Caco-2 (cell line): ENCODE results near the gene ARG2. TPM values are rescaled to one million over a fixed set of nuclear protein-coding genes. Genes with fewer than 3 reads are reported as not detected.

ENCODE experiments used
- BruUV-seq: library from RNA; stranded (reverse); fragments of 400-500 nt; replicated peaks from 2 replicates; lab custom pipeline; 2021; lab: Mats Ljungman, UMichigan
- CTCF ChIA-PET: fragments of 300-600 bp; sonication (Branson Sonifier 250); formaldehyde crosslinking; loops from one replicate; lab custom pipeline; 2022; ENCODE audit warnings: antibody characterized with exemption; lab: Charles Lee
- POLR2A ChIA-PET: fragments of 300-600 bp; sonication (Branson Sonifier 250); formaldehyde crosslinking; loops from one replicate; lab custom pipeline; 2022; ENCODE audit warnings: antibody characterized with exemption; lab: Charles Lee
- DNase-seq, 2 experiments: peaks; one replicate each; pipeline versions ENCODE4 v3.0.0 to v3.0.0-alpha.2; 2020 to 2022
- H3K27me3 ChIP-seq: replicated peaks from 2 replicates; pipeline ENCODE4 v1.6.0; 2011; ENCODE audit warnings: low read length; ENCODE audit not compliant: control insufficient read depth, insufficient read depth
- H3K36me3 ChIP-seq: 2 replicates; pipeline ENCODE4 v1.5.1; 2011; ENCODE audit warnings: low read length; ENCODE audit not compliant: control insufficient read depth, insufficient read depth
- H3K4me1 ChIP-seq: fragments of 250-450 bp; sonication (Bioruptor Pico); 2 replicates; pipeline ENCODE4 v1.5.1; 2020; ENCODE audit warnings: mild to moderate bottlenecking
- H3K4me3 ChIP-seq: 2 replicates; pipeline ENCODE4 v1.5.1; 2011; ENCODE audit warnings: low read depth, mild to moderate bottlenecking, control low read depth, low read length
- H3K9me3 ChIP-seq: fragments of 250-450 bp; sonication (Bioruptor Pico); 2 replicates; pipeline ENCODE4 v1.5.1; 2020; ENCODE audit warnings: mild to moderate bottlenecking, moderate library complexity
- H3K27ac Mint-ChIP-seq: one replicate; pipeline ENCODE4 v1.8.0; 2022; ENCODE audit warnings: mixed read lengths; ENCODE audit not compliant: unreplicated experiment
- H3K27me3 Mint-ChIP-seq: one replicate; pipeline ENCODE4 v1.8.0; 2022; ENCODE audit warnings: mixed read lengths; ENCODE audit not compliant: insufficient read depth, unreplicated experiment
- H3K36me3 Mint-ChIP-seq: one replicate; pipeline ENCODE4 v1.8.0; 2022; ENCODE audit warnings: mild to moderate bottlenecking, mixed read lengths; ENCODE audit not compliant: insufficient read depth, unreplicated experiment
- H3K4me1 Mint-ChIP-seq: one replicate; pipeline ENCODE4 v1.8.0; 2022; ENCODE audit warnings: low read depth, mixed read lengths; ENCODE audit not compliant: unreplicated experiment
- H3K4me3 Mint-ChIP-seq: one replicate; pipeline ENCODE4 v1.8.0; 2022; ENCODE audit warnings: mild to moderate bottlenecking, moderate library complexity, mixed read lengths; ENCODE audit not compliant: unreplicated experiment
- H3K9me3 Mint-ChIP-seq: one replicate; pipeline ENCODE4 v1.8.0; 2022; ENCODE audit warnings: mixed read lengths; ENCODE audit not compliant: unreplicated experiment
- intact Hi-C: fragments of 100-400 bp; cut with micrococcal nuclease; formaldehyde crosslinking; loops from one replicate; pipeline ENCODE4 v1.10.0; 2022; ENCODE audit not compliant: unreplicated experiment
- total RNA-seq: library from RNA; stranded (reverse); gene quantifications from 2 replicates; pipeline ENCODE4 v1.2.3, GENCODE V29; 2022
- TF ChIP-seq, protein P1 (sequence below), 2 experiments: fragments of 200-600 bp in 1 of 2; IDR thresholded peaks; 1 replicate in 1 of 2; 2 replicates in 1 of 2; pipeline versions ENCODE4 v1.5.1 to v1.8.0; 2011 to 2022; ENCODE audit warnings: antibody characterized with exemption in 1 of 2, control low read depth in 1 of 2, inconsistent platforms in 1 of 2, low read depth in 1 of 2, low read length in 1 of 2, mild to moderate bottlenecking in 1 of 2, moderate library complexity in 1 of 2; ENCODE audit not compliant: insufficient read depth in 1 of 2, severe bottlenecking in 1 of 2, unreplicated experiment in 1 of 2

ARG2 gene
- total RNA-seq, 1 experiment from 2014 or later: 22.6 TPM

DNA sequence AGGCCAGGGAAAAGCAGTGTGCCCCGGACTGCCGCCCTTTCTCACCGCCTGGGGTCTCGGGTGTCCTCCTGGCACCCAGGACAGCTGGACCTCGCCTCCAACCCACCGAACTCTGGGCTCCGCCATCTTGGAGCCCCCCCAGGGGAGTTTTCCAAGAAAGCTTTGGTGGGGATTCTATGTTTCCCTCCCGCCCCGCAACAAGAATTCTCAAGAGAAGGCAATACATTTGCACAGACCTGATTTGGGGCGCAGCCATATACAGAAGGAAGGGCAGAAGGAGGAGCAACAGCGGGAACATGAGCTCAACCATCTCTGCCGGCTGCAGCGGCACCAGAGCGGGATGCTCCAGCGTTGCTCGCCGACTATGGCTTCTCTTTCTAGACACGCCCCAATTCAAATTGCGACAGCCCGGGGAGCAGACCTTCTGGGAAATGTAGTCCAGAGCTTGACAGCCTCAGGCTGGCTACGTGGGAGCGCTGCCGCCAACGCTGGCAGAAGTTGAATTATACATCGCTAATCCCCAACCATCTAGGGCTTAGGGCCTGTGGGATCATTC lies 75.8 kb downstream of the ARG2 start, which contains the start of gene RDH11:
Gene RDH11 (minus strand): TSS at position 371 of the 556 bp plus-strand sequence. CDS start 61 bp downstream, at position 310.
- CTCF ChIA-PET: interaction anchor here (1.0 to 2.2 kb wide), 7 partner anchors 9 to 114 kb away, joined by 3 to 16 read pairs (median 3); partner anchors contain the start of genes PIGH and VTI1B
- intact Hi-C loops: loop anchor here (1.0 to 2.0 kb wide), 2 partner anchors 21 to 77 kb away; partner anchors contain the start of genes ARG2 and VTI1B
- H3K27me3 ChIP-seq: no peaks in the 10 kb centered on the region
- TF ChIP-seq, protein P1, sequence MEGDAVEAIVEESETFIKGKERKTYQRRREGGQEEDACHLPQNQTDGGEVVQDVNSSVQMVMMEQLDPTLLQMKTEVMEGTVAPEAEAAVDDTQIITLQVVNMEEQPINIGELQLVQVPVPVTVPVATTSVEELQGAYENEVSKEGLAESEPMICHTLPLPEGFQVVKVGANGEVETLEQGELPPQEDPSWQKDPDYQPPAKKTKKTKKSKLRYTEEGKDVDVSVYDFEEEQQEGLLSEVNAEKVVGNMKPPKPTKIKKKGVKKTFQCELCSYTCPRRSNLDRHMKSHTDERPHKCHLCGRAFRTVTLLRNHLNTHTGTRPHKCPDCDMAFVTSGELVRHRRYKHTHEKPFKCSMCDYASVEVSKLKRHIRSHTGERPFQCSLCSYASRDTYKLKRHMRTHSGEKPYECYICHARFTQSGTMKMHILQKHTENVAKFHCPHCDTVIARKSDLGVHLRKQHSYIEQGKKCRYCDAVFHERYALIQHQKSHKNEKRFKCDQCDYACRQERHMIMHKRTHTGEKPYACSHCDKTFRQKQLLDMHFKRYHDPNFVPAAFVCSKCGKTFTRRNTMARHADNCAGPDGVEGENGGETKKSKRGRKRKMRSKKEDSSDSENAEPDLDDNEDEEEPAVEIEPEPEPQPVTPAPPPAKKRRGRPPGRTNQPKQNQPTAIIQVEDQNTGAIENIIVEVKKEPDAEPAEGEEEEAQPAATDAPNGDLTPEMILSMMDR (IDR thresholded peaks at IDR 0.05; ENCODE audit: insufficient read depth in 1 of 2, low read depth in 1 of 2, low read length in 1 of 2, severe bottlenecking in 1 of 2, unreplicated experiment in 1 of 2): no peak
- no peaks in the 10 kb centered on the region for H3K27me3 Mint-ChIP-seq
- peak within 1 kb of the TSS; percentile 99 for H3K27ac Mint-ChIP-seq
- peaks cover 37% of the 10 kb centered on the region for H3K36me3 Mint-ChIP-seq
- H3K36me3 ChIP-seq: no peaks in the 10 kb centered on the region; the same call in 1 of the 2 replicates
- POLR2A ChIA-PET: interaction anchor here (0.6 to 1.8 kb wide), 11 partner anchors 9 to 336 kb away, joined by 3 to 15 read pairs (median 4); partner anchors contain the start of genes ATP6V1D, EIF2S1, PIGH and ZFYVE26
- no peaks in the 10 kb centered on the region for H3K9me3 ChIP-seq
- 0 out of 2 replicates have a peak, but pooled peaks cover 7% of the 10 kb centered on the region for H3K4me1 ChIP-seq
- no peaks in the 10 kb centered on the region for H3K9me3 Mint-ChIP-seq
- peaks cover 6% of the 10 kb centered on the region for H3K4me1 Mint-ChIP-seq
- H3K4me3 Mint-ChIP-seq: peak within 1 kb of the TSS; percentile 100
- peak within 1 kb of the TSS; percentile 50 for H3K4me3 ChIP-seq
- peak; percentile 89 to 91 for DNase-seq
- no TSS peak for BruUV-seq

DNA sequence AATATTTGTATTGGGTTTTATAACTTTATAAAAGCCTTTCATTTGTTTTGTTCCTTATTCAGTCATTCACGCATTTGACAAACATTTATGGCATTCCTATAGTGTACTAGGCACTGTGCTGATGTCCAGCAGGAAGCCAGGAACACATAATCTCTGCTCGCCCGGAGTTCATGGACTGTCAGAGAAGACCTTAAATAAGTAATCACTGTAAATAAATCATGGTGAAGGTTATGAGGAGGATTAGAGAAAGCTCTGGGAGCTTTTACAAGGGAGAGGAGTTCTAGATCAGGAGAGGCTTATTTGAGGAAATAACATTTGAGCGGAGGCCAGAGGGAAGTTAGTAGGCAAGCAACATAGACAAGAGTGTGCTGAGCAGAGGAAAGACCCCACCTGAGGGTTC lies 77.3 kb downstream of the ARG2 start:
- no TSS peak for BruUV-seq
- Histone ChIP-seq H3K36me3 (no peaks in the 10 kb centered on the region), H3K9me3 (no peaks in the 10 kb centered on the region), H3K4me3 (no peak overlapping the region), H3K27me3 (no peaks in the 10 kb centered on the region), H3K4me1 (0 out of 2 replicates have a peak, but pooled peaks cover 7% of the 10 kb centered on the region)
- TF ChIP-seq, protein P1 (IDR thresholded peaks at IDR 0.05; ENCODE audit: insufficient read depth in 1 of 2, low read depth in 1 of 2, low read length in 1 of 2, severe bottlenecking in 1 of 2, unreplicated experiment in 1 of 2): no peak
- intact Hi-C loops: no loop called here
- CTCF ChIA-PET: no interaction called here
- H3K9me3 Mint-ChIP-seq: no peaks in the 10 kb centered on the region
- POLR2A ChIA-PET: no interaction called here
- no peaks in the 10 kb centered on the region for H3K27me3 Mint-ChIP-seq
- peaks cover 6% of the 10 kb centered on the region for H3K4me1 Mint-ChIP-seq
- H3K36me3 Mint-ChIP-seq: peaks cover 23% of the 10 kb centered on the region
- H3K4me3 Mint-ChIP-seq: no peak overlapping the region
- H3K27ac Mint-ChIP-seq: no peak overlapping the region
- no peak for DNase-seq

DNA sequence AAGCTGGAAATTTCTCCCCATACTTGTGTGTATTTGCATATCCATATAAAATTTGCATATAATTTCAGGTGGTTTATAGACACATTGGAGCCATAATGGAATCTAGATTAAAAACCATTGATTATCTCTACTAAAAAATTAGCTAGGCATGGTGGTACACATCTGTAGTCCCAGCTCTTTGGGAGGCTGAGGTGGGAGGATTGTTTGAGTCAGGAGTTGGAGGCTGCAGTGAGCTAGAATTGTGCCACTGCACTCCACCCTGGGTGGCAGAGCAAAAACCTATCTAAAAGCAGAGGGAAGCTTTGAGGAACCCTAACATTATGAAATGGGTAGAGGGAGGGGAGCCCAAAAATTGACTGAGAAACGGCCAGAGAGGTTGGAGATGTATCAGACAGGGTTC lies 78.5 kb downstream of the ARG2 start:
- H3K9me3 ChIP-seq: no peaks in the 10 kb centered on the region
- TF ChIP-seq, protein P1 (IDR thresholded peaks at IDR 0.05; ENCODE audit: insufficient read depth in 1 of 2, low read depth in 1 of 2, low read length in 1 of 2, severe bottlenecking in 1 of 2, unreplicated experiment in 1 of 2): no peak
- H3K36me3 Mint-ChIP-seq: peaks cover 17% of the 10 kb centered on the region
- no peak overlapping the region for H3K27ac Mint-ChIP-seq
- no peaks in the 10 kb centered on the region for H3K27me3 Mint-ChIP-seq
- POLR2A ChIA-PET: no interaction called here
- intact Hi-C loops: no loop called here
- no peak overlapping the region for H3K4me3 Mint-ChIP-seq
- no TSS peak for BruUV-seq
- H3K4me1 ChIP-seq: 0 out of 2 replicates have a peak, but pooled peaks cover 7% of the 10 kb centered on the region
- no peak for DNase-seq
- no peaks in the 10 kb centered on the region for H3K9me3 Mint-ChIP-seq
- no peaks in the 10 kb centered on the region for H3K36me3 ChIP-seq
- no peaks in the 10 kb centered on the region for H3K27me3 ChIP-seq
- peaks cover 6% of the 10 kb centered on the region for H3K4me1 Mint-ChIP-seq
- CTCF ChIA-PET: no interaction called here
- H3K4me3 ChIP-seq: no peak overlapping the region

Other genes with a start within 250 kb of the ARG2 start
- 35.2 and 36.5 TPM in 2 replicates for gene PLEK2, start 207.8 kb upstream of the ARG2 start, total RNA-seq
- 0.19 TPM in 1 of 2 replicates, not detected in the other for gene TMEM229B, start 131.2 kb upstream of the ARG2 start, total RNA-seq
- gene PLEKHH1, start 86.6 kb upstream of the ARG2 start, total RNA-seq: 32.4 and 41.2 TPM in 2 replicates
- 16.9 and 20.4 TPM in 2 replicates for gene PIGH, start 19.7 kb upstream of the ARG2 start, total RNA-seq
- gene VTI1B, start 54.7 kb downstream of the ARG2 start, total RNA-seq: 102 and 117 TPM in 2 replicates
- 80.2 and 83.1 TPM in 2 replicates for gene RDH11, start 75.8 kb downstream of the ARG2 start, total RNA-seq
- 0.28 TPM in 1 of 2 replicates, not detected in the other for gene RDH12, start 82.0 kb downstream of the ARG2 start, total RNA-seq
- 23.2 and 27.2 TPM in 2 replicates for gene ZFYVE26, start 196.7 kb downstream of the ARG2 start, total RNA-seq
- gene RAD51B, start 199.9 kb downstream of the ARG2 start, total RNA-seq: 16.7 and 22.4 TPM in 2 replicates